Measurements from ENCODE around the gene FGF2. TPM values are rescaled to one million over a fixed set of nuclear protein-coding genes. Genes with fewer than 3 reads are reported as not detected.

FGF2 gene
- total RNA-seq, 1 experiment from 2014 or later: 3.8 TPM

DNA sequence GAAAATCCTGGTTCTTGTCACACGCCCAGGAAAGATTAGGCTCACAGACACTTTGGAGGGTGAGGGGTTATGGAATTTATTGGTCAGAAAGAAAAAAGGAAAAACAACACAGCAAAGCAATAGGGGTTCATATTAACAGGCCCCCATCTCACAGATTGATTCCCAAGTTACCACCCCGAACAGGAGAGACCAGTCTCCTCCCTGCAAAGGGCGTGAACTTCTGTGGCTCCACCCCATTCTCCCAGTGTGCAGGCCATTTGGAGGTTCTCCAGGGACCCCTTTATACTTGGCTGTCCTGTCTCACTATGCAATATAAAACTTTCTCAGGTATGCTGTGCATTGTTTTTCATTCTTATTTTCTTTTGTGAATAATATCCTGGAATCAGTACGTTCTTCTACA lies 7.4 kb downstream of the FGF2 start:
- RAD21 ChIA-PET (ENCODE audit: low non-redundant PET in 1 of 2, low total read pairs in 2 of 2, uncharacterized antibody in 2 of 2, unreplicated experiment in 2 of 2): no interaction called here
- Histone ChIP-seq H2AFZ (ENCODE audit: low read depth, low read length, poor library complexity, severe bottlenecking) (no peak overlapping the region), H3K9me2 (ENCODE audit: insufficient read depth) (no peaks in the 10 kb centered on the region), H3K27ac (ENCODE audit: low read depth, low read length) (no peak overlapping the region), H3K9me3 (ENCODE audit: control insufficient read depth in 1 of 2, insufficient read depth in 1 of 2, low read depth in 1 of 2, low read length in 2 of 2) (no peaks in the 10 kb centered on the region), H3K79me2 (ENCODE audit: insufficient read depth, low read length) (no peaks in the 10 kb centered on the region), H3K4me1 (ENCODE audit: control insufficient read depth in 1 of 2, insufficient read depth in 2 of 2, low read length in 2 of 2) (peaks cover 0 to 7% of the 10 kb centered on the region in 2 experiments; a peak in 1 of 4 replicates), H3K4me3 (replicated peaks in 1 of 2; ENCODE audit: low read depth in 1 of 2, low read length in 2 of 2) (no peak overlapping the region), H3K27me3 (ENCODE audit: insufficient read depth, low read length) (no peaks in the 10 kb centered on the region), H3K36me3 (ENCODE audit: control insufficient read depth in 1 of 2, insufficient read depth in 2 of 2, low read length in 2 of 2) (no peaks in the 10 kb centered on the region), H3K9ac (ENCODE audit: low read length) (no peak overlapping the region), H4K20me1 (ENCODE audit: insufficient read depth) (no peaks in the 10 kb centered on the region), H3K4me2 (ENCODE audit: low read length) (no peak overlapping the region)
- no TSS peak for BruUV-seq (replicated peaks)
- POLR2A ChIA-PET: no interaction called here
- CTCF ChIA-PET: no interaction called here
- ATAC-seq: no peak
- no peak for DNase-seq (ENCODE audit: low read depth, low spot score)
- intact Hi-C loops (cut with micrococcal nuclease): no loop called here
- no peak for TF ChIP-seq ZNF274 (IDR thresholded peaks at IDR 0.05; ENCODE audit: low read depth, low read length)
- TF ChIP-seq, protein P1, sequence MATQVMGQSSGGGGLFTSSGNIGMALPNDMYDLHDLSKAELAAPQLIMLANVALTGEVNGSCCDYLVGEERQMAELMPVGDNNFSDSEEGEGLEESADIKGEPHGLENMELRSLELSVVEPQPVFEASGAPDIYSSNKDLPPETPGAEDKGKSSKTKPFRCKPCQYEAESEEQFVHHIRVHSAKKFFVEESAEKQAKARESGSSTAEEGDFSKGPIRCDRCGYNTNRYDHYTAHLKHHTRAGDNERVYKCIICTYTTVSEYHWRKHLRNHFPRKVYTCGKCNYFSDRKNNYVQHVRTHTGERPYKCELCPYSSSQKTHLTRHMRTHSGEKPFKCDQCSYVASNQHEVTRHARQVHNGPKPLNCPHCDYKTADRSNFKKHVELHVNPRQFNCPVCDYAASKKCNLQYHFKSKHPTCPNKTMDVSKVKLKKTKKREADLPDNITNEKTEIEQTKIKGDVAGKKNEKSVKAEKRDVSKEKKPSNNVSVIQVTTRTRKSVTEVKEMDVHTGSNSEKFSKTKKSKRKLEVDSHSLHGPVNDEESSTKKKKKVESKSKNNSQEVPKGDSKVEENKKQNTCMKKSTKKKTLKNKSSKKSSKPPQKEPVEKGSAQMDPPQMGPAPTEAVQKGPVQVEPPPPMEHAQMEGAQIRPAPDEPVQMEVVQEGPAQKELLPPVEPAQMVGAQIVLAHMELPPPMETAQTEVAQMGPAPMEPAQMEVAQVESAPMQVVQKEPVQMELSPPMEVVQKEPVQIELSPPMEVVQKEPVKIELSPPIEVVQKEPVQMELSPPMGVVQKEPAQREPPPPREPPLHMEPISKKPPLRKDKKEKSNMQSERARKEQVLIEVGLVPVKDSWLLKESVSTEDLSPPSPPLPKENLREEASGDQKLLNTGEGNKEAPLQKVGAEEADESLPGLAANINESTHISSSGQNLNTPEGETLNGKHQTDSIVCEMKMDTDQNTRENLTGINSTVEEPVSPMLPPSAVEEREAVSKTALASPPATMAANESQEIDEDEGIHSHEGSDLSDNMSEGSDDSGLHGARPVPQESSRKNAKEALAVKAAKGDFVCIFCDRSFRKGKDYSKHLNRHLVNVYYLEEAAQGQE (IDR thresholded peaks at IDR 0.05; ENCODE audit: low read depth): no peak
- no peak for TF ChIP-seq FOSL1 (IDR thresholded peaks at IDR 0.05; ENCODE audit: low read depth)
- TF ChIP-seq EZH2phosphoT487 (IDR thresholded peaks at IDR 0.05; ENCODE audit: borderline replicate concordance): no peak
- TF ChIP-seq CEBPB (IDR thresholded peaks at IDR 0.05; ENCODE audit: low read depth): no peak
- no peak for TF ChIP-seq CBX3 (IDR thresholded peaks at IDR 0.05; ENCODE audit: low read depth)
- TF ChIP-seq, protein P2, sequence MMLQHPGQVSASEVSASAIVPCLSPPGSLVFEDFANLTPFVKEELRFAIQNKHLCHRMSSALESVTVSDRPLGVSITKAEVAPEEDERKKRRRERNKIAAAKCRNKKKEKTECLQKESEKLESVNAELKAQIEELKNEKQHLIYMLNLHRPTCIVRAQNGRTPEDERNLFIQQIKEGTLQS (IDR thresholded peaks at IDR 0.05): no peak
- no peak for TF ChIP-seq SIN3A (IDR thresholded peaks at IDR 0.05; ENCODE audit: low read depth)
- no peak for TF ChIP-seq YY1 (IDR thresholded peaks at IDR 0.05; ENCODE audit: extremely low read depth, insufficient replicate concordance, low read depth, low read length)
- TF ChIP-seq POLR2A (IDR thresholded peaks at IDR 0.05; ENCODE audit: borderline replicate concordance, extremely low read depth, insufficient read depth, insufficient read length): no peak

Measured in HCT116 (cell line).